HG02870 (cell line): ENCODE results near the gene FABP3.

Source experiments
- ATAC-seq: cut with Tn5 transposase; IDR thresholded peaks from one replicate; pipeline ENCODE4 v1.9.1; 2021; ENCODE audit warnings: mild to moderate bottlenecking, moderate library complexity; ENCODE audit not compliant: unreplicated experiment

The FABP3 gene

DNA sequence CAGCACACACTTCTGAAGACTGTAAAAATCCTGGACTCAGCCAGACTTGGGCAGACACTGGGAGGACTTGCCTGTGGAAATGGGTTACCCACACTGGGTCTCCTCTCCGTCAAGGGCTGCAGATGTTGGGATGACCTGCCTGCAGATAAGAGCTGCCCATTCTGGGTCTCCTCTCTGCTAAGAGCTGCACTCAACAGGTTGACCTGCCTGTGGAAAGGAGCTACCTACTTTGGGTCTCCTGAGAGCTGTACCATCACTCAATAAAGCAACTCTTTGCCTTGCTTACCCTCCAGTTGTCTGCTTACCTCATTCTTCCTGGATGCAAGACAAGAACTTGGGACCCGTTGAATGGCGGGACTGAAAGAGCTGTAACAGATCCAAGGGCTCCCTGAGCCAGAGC is 47.9 kb downstream of the FABP3 start:
- no peak for ATAC-seq

GRCh38 chr1:31324093-31324492 is 48.8 kb downstream of the FABP3 start:
- ATAC-seq, result no peak

DNA sequence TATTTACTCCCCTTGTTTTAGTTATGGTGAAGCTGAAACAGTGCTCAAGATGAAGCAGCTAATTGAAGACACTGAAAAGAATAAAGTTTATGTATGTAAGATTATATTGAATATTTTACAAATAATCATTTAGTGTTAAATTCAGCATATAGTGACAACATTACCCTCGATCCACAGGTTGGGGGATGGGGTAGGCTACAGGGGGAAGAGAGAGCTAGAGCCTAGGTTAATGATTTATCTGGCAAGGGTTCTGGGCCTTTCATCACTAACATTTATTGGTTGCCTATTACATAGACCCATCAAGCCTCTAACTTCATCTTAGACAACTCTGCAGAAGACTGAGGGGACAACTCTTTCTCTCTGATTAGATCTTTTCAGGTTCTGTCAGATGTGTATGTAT is 54.7 kb downstream of the FABP3 start:
- no peak for ATAC-seq

GRCh38 chr1:31315902-31316301 is 57.0 kb downstream of the FABP3 start:
- no peak for ATAC-seq
